OCI-LY7 (cell line): ENCODE measurements around the gene CBFB. TPM values are rescaled to one million over a fixed set of nuclear protein-coding genes. Genes with fewer than 3 reads are reported as not detected.

Source experiments
- BruUV-seq: library from RNA; stranded (reverse); fragments of 400-500 nt; replicated peaks from 2 replicates; lab custom pipeline; 2021; lab: Mats Ljungman, UMichigan
- CTCF ChIA-PET: fragments of 300-600 bp; sonication (Branson Sonifier 250); formaldehyde crosslinking; loops from one replicate; lab custom pipeline; 2022; ENCODE audit warnings: antibody characterized with exemption; ENCODE audit not compliant: unreplicated experiment; lab: Charles Lee
- POLR2A ChIA-PET: fragments of 300-600 bp; sonication (Branson Sonifier 250); formaldehyde crosslinking; loops from one replicate; lab custom pipeline; 2022; ENCODE audit warnings: antibody characterized with exemption; lab: Charles Lee
- DNase-seq: peaks from one replicate; pipeline ENCODE4 v3.0.0-alpha.2; 2015; ENCODE audit warnings: low spot score
- H2AFZ ChIP-seq: fragments of 200-600 bp; sonication (generic), shearing (Covaris generic); 2 replicates; pipeline ENCODE4 v1.6.1; 2014; ENCODE audit warnings: mild to moderate bottlenecking, antibody characterized with exemption, low read length, moderate library complexity
- H3K27ac ChIP-seq: fragments of 200-600 bp; sonication (generic); 2 replicates; pipeline ENCODE4 v1.5.1; 2014; ENCODE audit warnings: mixed run types, low read depth, mild to moderate bottlenecking, moderate library complexity, low read length, inconsistent platforms; ENCODE audit not compliant: poor library complexity, severe bottlenecking
- H3K36me3 ChIP-seq: fragments of 200-600 bp; sonication (generic); 2 replicates; pipeline ENCODE4 v1.6.1; 2014; ENCODE audit warnings: mild to moderate bottlenecking, antibody characterized with exemption, low read length, moderate library complexity, mixed read lengths; ENCODE audit not compliant: insufficient read depth
- H3K4me1 ChIP-seq: fragments of 200-600 bp; sonication (generic); 2 replicates; pipeline ENCODE4 v1.5.1; 2014; ENCODE audit warnings: mild to moderate bottlenecking, low read length; ENCODE audit not compliant: insufficient read depth, poor library complexity, severe bottlenecking
- H3K4me2 ChIP-seq: fragments of 200-600 bp; sonication (generic); 2 replicates; pipeline ENCODE4 v1.6.1; 2014; ENCODE audit warnings: mild to moderate bottlenecking, low read length
- H3K4me3 ChIP-seq: fragments of 200-600 bp; sonication (generic); 2 replicates; pipeline ENCODE4 v1.5.1; 2014; ENCODE audit warnings: mild to moderate bottlenecking, low read depth, low read length; ENCODE audit not compliant: poor library complexity, severe bottlenecking
- H3K79me2 ChIP-seq: fragments of 200-600 bp; sonication (generic); 2 replicates; pipeline ENCODE4 v1.6.1; 2016; ENCODE audit warnings: low read depth, mild to moderate bottlenecking, low read length, moderate library complexity, mixed read lengths; ENCODE audit not compliant: insufficient read depth
- H3K9me2 ChIP-seq: fragments of 200-600 bp; sonication (generic); 2 replicates; pipeline ENCODE4 v1.6.1; 2016; ENCODE audit warnings: mild to moderate bottlenecking, low read length, mixed read lengths; ENCODE audit not compliant: insufficient read depth
- H3K9me3 ChIP-seq: fragments of 200-600 bp; sonication (generic); 2 replicates; pipeline ENCODE4 v1.6.1; 2014; ENCODE audit warnings: mild to moderate bottlenecking, mixed run types, low read length, mixed read lengths
- H4K20me1 ChIP-seq: fragments of 200-600 bp; sonication (generic); 2 replicates; pipeline ENCODE4 v1.6.1; 2014; ENCODE audit warnings: mild to moderate bottlenecking, antibody characterized with exemption, low read length, moderate library complexity, mixed read lengths; ENCODE audit not compliant: insufficient read depth
- CTCF ChIP-seq: fragments of 200-600 bp; sonication (generic); conservative IDR thresholded peaks from 2 replicates; pipeline ENCODE4 v1.5.1; 2014; ENCODE audit warnings: mild to moderate bottlenecking, antibody characterized with exemption, low read length, moderate library complexity, mixed read lengths
- EZH2phosphoT487 ChIP-seq: fragments of 200-600 bp; sonication (generic); IDR thresholded peaks from 2 replicates; pipeline ENCODE4 v1.6.1; 2018; ENCODE audit warnings: low read depth, borderline replicate concordance, mild to moderate bottlenecking, mixed run types, antibody characterized with exemption, low read length, moderate library complexity, mixed read lengths
- intact Hi-C: fragments of 100-400 bp; cut with micrococcal nuclease; formaldehyde crosslinking; loops from one replicate; pipeline ENCODE4 v1.10.0; 2022; ENCODE audit not compliant: unreplicated experiment
- total RNA-seq, 2 experiments: library from RNA; depleted of rRNA in 1 of 2; stranded (reverse); fragments of >200 nt in 1 of 2; shearing (Covaris generic) in 1 of 2; gene quantifications; 2 replicates each; pipeline ENCODE4 v1.2.3, GENCODE V29; 2014 to 2022

CBFB gene
- total RNA-seq, 2 experiments from 2014 or later, result 93.5 to 151 TPM

DNA sequence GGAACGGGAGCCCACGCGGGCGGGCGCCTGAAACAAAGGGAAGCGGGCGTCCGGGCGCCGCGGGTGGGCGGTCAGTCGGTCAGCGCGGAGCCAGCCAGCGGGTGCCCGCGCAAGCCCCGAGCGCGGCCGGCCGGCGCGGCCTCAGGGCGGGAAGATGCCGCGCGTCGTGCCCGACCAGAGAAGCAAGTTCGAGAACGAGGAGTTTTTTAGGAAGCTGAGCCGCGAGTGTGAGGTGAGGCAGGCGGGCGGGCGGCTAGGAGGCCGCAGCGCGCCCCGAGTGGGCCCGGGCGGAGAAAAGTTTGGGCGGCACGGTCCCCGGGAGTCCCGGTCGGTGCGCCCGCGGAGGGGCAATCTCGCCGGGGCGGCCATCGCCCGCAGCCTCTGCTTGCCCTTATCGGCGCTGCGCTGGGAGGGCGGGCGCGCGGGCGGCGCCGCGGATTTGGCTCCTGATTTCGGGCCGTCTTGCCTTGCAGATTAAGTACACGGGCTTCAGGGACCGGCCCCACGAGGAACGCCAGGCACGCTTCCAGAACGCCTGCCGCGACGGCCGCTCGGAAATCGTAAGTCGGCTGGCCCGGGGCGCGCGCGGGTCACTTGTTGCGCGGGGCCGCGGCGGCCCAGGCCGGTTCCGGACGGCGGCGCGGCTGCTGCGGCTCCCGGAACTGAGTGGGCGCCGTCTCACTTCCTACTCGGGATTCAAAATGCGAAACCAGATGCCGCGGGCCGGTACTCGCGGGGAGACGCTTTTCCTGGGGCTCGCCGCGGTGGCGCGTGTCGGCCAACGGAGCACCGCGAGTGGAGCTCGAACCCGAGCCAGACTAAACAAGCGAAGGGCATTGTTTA lies 526 bp downstream of the CBFB start:
- Histone ChIP-seq H3K4me2 (peak overlapping the region; percentile 95), H4K20me1 (peaks cover 18% of the 10 kb centered on the region; the same call in 1 of the 2 replicates), H3K36me3 (peaks cover 45% of the 10 kb centered on the region), H3K4me1 (peaks cover 37% of the 10 kb centered on the region), H3K27ac (peak overlapping the region; percentile 70), H3K79me2 (peaks cover 45% of the 10 kb centered on the region), H3K9me2 (no peaks in the 10 kb centered on the region), H2AFZ (peak overlapping the region; percentile 39; the same call in 1 of the 2 replicates), H3K4me3 (peak overlapping the region; percentile 90), H3K9me3 (no peaks in the 10 kb centered on the region)
- no peak for TF ChIP-seq EZH2phosphoT487
- no TSS peak for BruUV-seq
- ChIA-PET CTCF (no interaction called here), POLR2A (interaction anchor here (0.6 to 2.0 kb wide), 5 partner anchors 11 to 72 kb away, joined by 3 to 10 read pairs (median 4); no protein-coding TSS in a partner anchor)
- intact Hi-C loops, result no loop called here
- peak; percentile 66 for DNase-seq

- CTCF ChIA-PET, result interaction anchor here (1.2 kb wide), 1 partner anchor 11 kb away, joined by 3 read pairs; no protein-coding TSS in a partner anchor
- no TSS peak for BruUV-seq
These were observed 1.4 kb downstream of the CBFB start for GRCh38 chr16:67030221-67030962.

More at GRCh38 chr16:67030221-67030962, 1.4 kb downstream of the CBFB start:
- TF ChIP-seq EZH2phosphoT487 (no peak), CTCF (no peak)
- Histone ChIP-seq H4K20me1 (peaks cover 22% of the 10 kb centered on the region; the same call in 1 of the 2 replicates), H3K79me2 (peaks cover 54% of the 10 kb centered on the region), H3K36me3 (peaks cover 55% of the 10 kb centered on the region), H3K9me3 (no peaks in the 10 kb centered on the region), H2AFZ (peak overlapping the region; percentile 39; the same call in 1 of the 2 replicates), H3K4me1 (peaks cover 40% of the 10 kb centered on the region), H3K4me2 (peak overlapping the region; percentile 95), H3K27ac (peak overlapping the region; percentile 70), H3K9me2 (no peaks in the 10 kb centered on the region), H3K4me3 (peak overlapping the region; percentile 90)
- intact Hi-C loops, result no loop called here
- DNase-seq, result peak; percentile 12
- POLR2A ChIA-PET, result interaction anchor here (0.6 to 2.0 kb wide), 6 partner anchors 9 to 71 kb away, joined by 3 to 10 read pairs (median 4); no protein-coding TSS in a partner anchor
